ENCODE data around the gene ST3GAL6. TPM values are rescaled to one million over a fixed set of nuclear protein-coding genes. Genes with fewer than 3 reads are reported as not detected.

Gene ST3GAL6
- total and polyA plus RNA-seq, 2 of the 4 experiments (the other 2 are of a cell fraction) = 0.36 to 0.99 TPM

DNA sequence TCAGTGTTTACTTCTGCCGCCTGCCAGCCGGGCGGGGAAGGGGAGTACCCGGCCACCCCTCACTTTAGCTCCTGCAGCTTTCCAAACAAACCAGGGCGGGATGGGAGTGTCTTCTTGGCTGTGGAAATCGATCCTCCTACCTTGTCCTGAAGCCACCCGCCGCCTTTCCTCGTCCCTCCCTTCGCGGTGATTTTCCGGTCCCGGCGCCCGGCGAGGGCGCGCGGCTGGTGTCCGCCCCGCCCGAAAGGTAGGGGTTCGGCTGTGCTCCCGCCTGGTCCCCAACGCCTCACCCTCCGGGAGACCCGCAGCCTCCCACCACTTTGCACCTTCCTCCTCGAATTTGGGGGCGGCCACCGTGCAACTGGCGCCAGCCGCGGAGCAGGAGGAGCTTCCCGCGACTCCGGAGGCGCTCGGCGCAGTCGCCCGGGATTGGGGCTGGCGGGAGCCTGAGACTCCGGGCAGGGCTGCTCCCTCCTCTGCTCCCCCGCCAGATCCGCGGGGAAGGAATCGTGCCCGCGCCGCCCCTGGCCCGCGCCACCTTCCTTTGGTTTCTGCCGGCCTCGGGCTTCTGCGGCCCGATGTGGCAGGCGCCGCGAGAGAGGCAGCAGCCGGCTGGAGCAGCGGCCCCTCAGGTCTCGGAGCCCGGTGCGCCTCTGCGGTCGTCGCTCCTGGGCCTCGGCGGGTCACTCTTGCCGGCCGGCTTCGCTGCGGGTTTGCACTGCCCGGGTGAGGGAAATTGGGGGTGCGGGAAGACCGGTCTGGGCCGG, 30.7 kb upstream of the ST3GAL6 start (continued):
- no peak for TF ChIP-seq CEBPB (IDR thresholded peaks at IDR 0.05; ENCODE audit: low read depth, low read length)

GRCh38 chr3:98733053-98733811, 29.9 kb upstream of the ST3GAL6 start:
- no TSS peak for BruUV-seq (replicated peaks)
- H3K27me3 ChIP-seq (ENCODE audit: control insufficient read depth, insufficient read depth, low read length) = peaks cover 6% of the 10 kb centered on the region; the same call in 1 of the 2 replicates
- H2BK15ac ChIP-seq (ENCODE audit: low read depth, low read length) = 0 out of 3 replicates have a peak overlapping the region, but pooled peaks have one; percentile 32
- ChIA-PET POLR2A (ENCODE audit: unreplicated experiment) (no interaction called here), CTCF (interaction anchor here (1.6 kb wide), 1 partner anchor 131 kb away, joined by 4 read pairs; no protein-coding TSS in a partner anchor)
- peak overlapping the region; percentile 85 for H3K4me2 ChIP-seq (ENCODE audit: low read depth, low read length)
- H4K5ac ChIP-seq (ENCODE audit: low read depth, low read length) = no peak overlapping the region
- DNase-seq (no peak), ATAC-seq (ENCODE audit: low read depth) (peak; percentile 67)
- H3K4ac ChIP-seq (ENCODE audit: low read depth, low read length) = 0 out of 2 replicates have a peak overlapping the region, but pooled peaks have one; percentile 30
- H3K4me3 ChIP-seq (ENCODE audit: insufficient read depth, low read depth, low read length) = peak overlapping the region; percentile 62
- no peak overlapping the region for H2BK5ac ChIP-seq (ENCODE audit: low read depth, low read length, poor library complexity, severe bottlenecking)
- H3K23ac ChIP-seq (ENCODE audit: low read depth, low read length) = peak overlapping the region; percentile 88
- dilution Hi-C loops (cut with HindIII; ENCODE audit: low sequenced_read_pairs, unreplicated experiment) (no loop called here), intact Hi-C loops (cut with micrococcal nuclease) (loop anchor here (5.0 kb wide), 1 partner anchor 64 kb away; no protein-coding TSS in a partner anchor), in situ Hi-C loops (cut with MboI; ENCODE audit: low sequenced_read_pairs) (no loop called here)
- H3K4me1 ChIP-seq (ENCODE audit: control insufficient read depth, insufficient read depth, low read length) = peaks cover 2% of the 10 kb centered on the region
- H3K9me1 ChIP-seq (ENCODE audit: insufficient read depth, low read length) = no peaks in the 10 kb centered on the region
- H3K56ac ChIP-seq (ENCODE audit: extremely low read depth, insufficient read depth, low read length) = peak overlapping the region; percentile 71; the same call in 1 of the 2 replicates
- TF ChIP-seq CTCF (conservative IDR thresholded peaks at IDR 0.05; ENCODE audit: low read depth, low read length) (no peak), MXI1 (IDR thresholded peaks at IDR 0.05; ENCODE audit: borderline replicate concordance, low read depth, low read length) (no peak), MAZ (IDR thresholded peaks at IDR 0.05; ENCODE audit: borderline replicate concordance, low read depth, low read length) (no peak), MAFK (IDR thresholded peaks at IDR 0.05; ENCODE audit: low read depth, low read length) (no peak), RAD21 (IDR thresholded peaks at IDR 0.05; ENCODE audit: low read length) (no peak), BHLHE40 (IDR thresholded peaks at IDR 0.05; ENCODE audit: low read depth, low read length) (no peak), CHD1 (IDR thresholded peaks at IDR 0.05; ENCODE audit: low read depth, low read length) (no peak), CEBPB (IDR thresholded peaks at IDR 0.05; ENCODE audit: low read depth, low read length) (0 out of 2 replicates have a peak, but pooled peaks have one; percentile 40), NFE2L2 (IDR thresholded peaks at IDR 0.05; ENCODE audit: low read depth, low read length) (no peak)
- H3K9ac ChIP-seq (ENCODE audit: low read depth, low read length) = peak overlapping the region; percentile 43
- H2AK5ac ChIP-seq (ENCODE audit: low read depth, low read length) = no peak overlapping the region
- peak overlapping the region; percentile 96 for H2AFZ ChIP-seq (replicated peaks; ENCODE audit: low read length, poor library complexity)
- peak overlapping the region; percentile 72 for H3K14ac ChIP-seq (replicated peaks; ENCODE audit: low read depth, low read length)
- H2BK20ac ChIP-seq (ENCODE audit: low read depth, low read length) = no peak overlapping the region
- H3K27ac ChIP-seq (ENCODE audit: insufficient read depth, low read length) = no peak overlapping the region
- H4K91ac ChIP-seq (ENCODE audit: insufficient read depth, low read depth, low read length) = no peak overlapping the region
- 3% methylated on average over 16 of the region's 44 CpGs; no CpG with 5 or more reads in 1 of the 2 experiments for WGBS, 2 experiments (ENCODE audit: extremely low coverage in 2 of 2, insufficient read length in 1 of 2)
- H3K36me3 ChIP-seq (ENCODE audit: control insufficient read depth, insufficient read depth, low read length) = no peaks in the 10 kb centered on the region
- H3K79me1 ChIP-seq (ENCODE audit: low read depth in 1 of 2, low read length in 2 of 2) = peaks cover 4 to 6% of the 10 kb centered on the region in 2 experiments; a peak in 1 of 4 replicates
- H4K20me1 ChIP-seq (ENCODE audit: insufficient read depth, low read length) = no peaks in the 10 kb centered on the region
- peak overlapping the region; percentile 11; the same call in 1 of the 2 replicates for H2BK120ac ChIP-seq (ENCODE audit: low read depth, low read length)
- H3K9me3 ChIP-seq (ENCODE audit: control insufficient read depth, insufficient read depth, low read length) = no peaks in the 10 kb centered on the region
- H2AK9ac ChIP-seq (replicated peaks; ENCODE audit: low read depth, low read length, poor library complexity) = peak overlapping the region; percentile 79
- H4K8ac ChIP-seq (ENCODE audit: low read depth in 2 of 2, low read length in 2 of 2) = peak overlapping the region in 1 of 2 experiments; percentile 35; a peak in 1 of 4 replicates
- no peak overlapping the region for H3K18ac ChIP-seq (ENCODE audit: low read depth, low read length)

Data from IMR-90 (cell line).